Mesendoderm (in vitro differentiated cells): Measurements from ENCODE around the gene KCMF1.

Source experiments
- DNase-seq: peaks from one replicate; pipeline ENCODE4 v3.0.0; 2013
- H2AK5ac ChIP-seq: 2 replicates; pipeline ENCODE4 v1.6.1; 2013; ENCODE audit warnings: low read length, inconsistent platforms
- H2BK120ac ChIP-seq: 2 replicates; pipeline ENCODE4 v1.6.1; 2013; ENCODE audit warnings: low read depth, mild to moderate bottlenecking, low read length, moderate library complexity, mixed read lengths
- H2BK15ac ChIP-seq: replicated peaks from 2 replicates; pipeline ENCODE4 v1.6.1; 2013; ENCODE audit warnings: low read depth, mild to moderate bottlenecking, moderate library complexity
- H2BK5ac ChIP-seq: 2 replicates; pipeline ENCODE4 v1.6.1; 2013; ENCODE audit warnings: low read length, inconsistent platforms
- H3K18ac ChIP-seq: 2 replicates; pipeline ENCODE4 v1.6.1; 2013; ENCODE audit warnings: mild to moderate bottlenecking, low read length, mixed read lengths
- H3K23ac ChIP-seq: one replicate; pipeline ENCODE4 v1.6.1; 2013; ENCODE audit warnings: low read length
- H3K27ac ChIP-seq: 2 replicates; pipeline ENCODE4 v1.5.1; 2013; ENCODE audit warnings: low read depth, mild to moderate bottlenecking, inconsistent platforms, low read length, moderate library complexity
- H3K27me3 ChIP-seq: 2 replicates; pipeline ENCODE4 v1.6.1; 2013; ENCODE audit warnings: low read length, control low read depth, mild to moderate bottlenecking, inconsistent platforms; ENCODE audit not compliant: insufficient read depth, poor library complexity
- H3K36me3 ChIP-seq: 2 replicates; pipeline ENCODE4 v1.6.1; 2013; ENCODE audit warnings: low read length, inconsistent platforms; ENCODE audit not compliant: control insufficient read depth, insufficient read depth
- H3K4ac ChIP-seq: one replicate; pipeline ENCODE4 v1.6.1; 2013; ENCODE audit warnings: low read depth, mild to moderate bottlenecking, low read length, moderate library complexity
- H3K4me1 ChIP-seq: 2 replicates; pipeline ENCODE4 v1.6.1; 2013; ENCODE audit warnings: low read depth, low read length, inconsistent platforms; ENCODE audit not compliant: control insufficient read depth
- H3K4me2 ChIP-seq: 2 replicates; pipeline ENCODE4 v1.6.1; 2013; ENCODE audit warnings: low read length
- H3K4me3 ChIP-seq: 2 replicates; pipeline ENCODE4 v1.5.1; 2013; ENCODE audit warnings: mild to moderate bottlenecking, low read length
- H3K56ac ChIP-seq: one replicate; pipeline ENCODE4 v1.6.1; 2013; ENCODE audit warnings: low read length
- H3K79me1 ChIP-seq: 2 replicates; pipeline ENCODE4 v1.6.1; 2013; ENCODE audit warnings: low read length, inconsistent platforms
- H3K79me2 ChIP-seq: 2 replicates; pipeline ENCODE4 v1.6.1; 2013; ENCODE audit warnings: mild to moderate bottlenecking, low read length; ENCODE audit not compliant: control insufficient read depth, insufficient read depth
- H3K9ac ChIP-seq: 2 replicates; pipeline ENCODE4 v1.6.1; 2013; ENCODE audit warnings: low read length, inconsistent platforms
- H4K5ac ChIP-seq: one replicate; pipeline ENCODE4 v1.6.1; 2013; ENCODE audit warnings: low read length
- H4K8ac ChIP-seq: one replicate; pipeline ENCODE4 v1.6.1; 2013; ENCODE audit warnings: low read depth, mild to moderate bottlenecking, control low read depth, low read length, moderate library complexity
- whole genome bisulfite sequencing: extraction: QIAGEN DNeasy Blood & Tissue Kit; methylation state at CpG from one replicate; pipeline ENCODE4 v1.1.7; 2013; ENCODE audit warnings: low lambda C conversion rate, missing lambda C conversion rate; ENCODE audit not compliant: insufficient coverage; ENCODE audit errors: extremely low coverage; 5-methylcytosine and 5-hydroxymethylcytosine counted together

Gene KCMF1

GRCh38 chr2:84963323-84963691 lies 7.7 kb upstream of the KCMF1 start:
- no peak overlapping the region for H4K5ac ChIP-seq
- no peak overlapping the region for H4K8ac ChIP-seq
- no peak overlapping the region for H3K4ac ChIP-seq
- H3K4me3 ChIP-seq = no peak overlapping the region
- no peak overlapping the region for H3K9ac ChIP-seq
- no peak overlapping the region for H3K4me2 ChIP-seq
- no peak overlapping the region for H3K56ac ChIP-seq
- no peak for DNase-seq
- H3K79me2 ChIP-seq = peaks cover 4% of the 10 kb centered on the region
- no peaks in the 10 kb centered on the region for H3K27me3 ChIP-seq
- peaks cover 8% of the 10 kb centered on the region for H3K79me1 ChIP-seq
- no peak overlapping the region for H3K18ac ChIP-seq
- no peak overlapping the region for H2BK120ac ChIP-seq
- no CpG with 5 or more reads among the region's 2 CpGs for WGBS
- H2BK15ac ChIP-seq = no peak overlapping the region
- H3K23ac ChIP-seq = no peak overlapping the region
- H3K27ac ChIP-seq = no peak overlapping the region
- peaks cover 4% of the 10 kb centered on the region for H3K4me1 ChIP-seq
- no peak overlapping the region for H2AK5ac ChIP-seq
- no peak overlapping the region for H2BK5ac ChIP-seq
- H3K36me3 ChIP-seq = no peaks in the 10 kb centered on the region

GRCh38 chr2:84963692-84964405 lies 7.1 kb upstream of the KCMF1 start:
- Histone ChIP-seq H3K4ac (no peak overlapping the region), H4K8ac (no peak overlapping the region), H2BK15ac (no peak overlapping the region), H2BK120ac (no peak overlapping the region), H3K9ac (no peak overlapping the region), H3K36me3 (no peaks in the 10 kb centered on the region), H4K5ac (no peak overlapping the region), H3K18ac (no peak overlapping the region), H3K79me1 (peaks cover 8% of the 10 kb centered on the region), H3K56ac (no peak overlapping the region), H3K27me3 (no peaks in the 10 kb centered on the region), H3K23ac (no peak overlapping the region), H3K27ac (no peak overlapping the region), H3K79me2 (peaks cover 9% of the 10 kb centered on the region), H2AK5ac (no peak overlapping the region), H3K4me1 (no peaks in the 10 kb centered on the region), H2BK5ac (no peak overlapping the region), H3K4me2 (no peak overlapping the region), H3K4me3 (no peak overlapping the region)
- no CpG with 5 or more reads among the region's 9 CpGs for WGBS
- no peak for DNase-seq

DNA sequence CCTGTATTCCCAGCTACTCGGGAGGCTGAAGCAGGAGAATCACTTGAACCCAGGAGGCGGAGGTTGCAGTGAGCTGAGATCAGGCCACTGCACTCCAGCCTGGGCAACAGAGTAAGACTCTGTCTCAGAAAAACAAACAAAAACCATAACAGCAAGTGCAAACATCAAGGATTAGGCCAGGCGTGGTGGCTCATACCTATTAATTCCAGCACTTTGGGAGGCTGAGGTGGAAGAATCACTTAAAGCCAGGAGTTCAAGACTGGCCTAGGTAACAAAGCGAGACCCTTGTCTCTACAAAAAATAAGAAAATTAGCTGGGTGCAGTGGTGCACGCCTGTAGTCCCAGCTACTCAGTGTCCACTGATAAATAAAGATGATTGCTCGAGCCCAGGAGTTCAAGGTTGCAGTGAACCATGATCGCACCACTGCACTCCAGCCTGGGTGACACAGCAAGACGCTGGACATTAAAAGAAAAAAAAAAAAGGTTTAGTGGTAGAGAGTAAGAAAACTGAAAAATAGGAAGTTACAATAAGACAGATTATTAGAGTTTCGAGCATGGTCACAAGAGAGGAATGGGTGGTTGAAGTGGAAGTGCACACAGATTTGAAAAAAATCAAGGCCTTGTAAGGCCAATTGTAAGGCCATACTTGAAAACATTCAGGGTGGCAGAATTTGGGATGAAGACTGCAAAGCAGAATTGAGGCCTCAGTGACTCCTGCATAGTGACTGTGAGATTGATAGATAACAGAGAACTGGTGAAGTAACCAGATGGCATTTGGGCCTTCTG lies 6.4 kb upstream of the KCMF1 start:
- Histone ChIP-seq H3K27ac (no peak overlapping the region), H3K36me3 (no peaks in the 10 kb centered on the region)

DNA sequence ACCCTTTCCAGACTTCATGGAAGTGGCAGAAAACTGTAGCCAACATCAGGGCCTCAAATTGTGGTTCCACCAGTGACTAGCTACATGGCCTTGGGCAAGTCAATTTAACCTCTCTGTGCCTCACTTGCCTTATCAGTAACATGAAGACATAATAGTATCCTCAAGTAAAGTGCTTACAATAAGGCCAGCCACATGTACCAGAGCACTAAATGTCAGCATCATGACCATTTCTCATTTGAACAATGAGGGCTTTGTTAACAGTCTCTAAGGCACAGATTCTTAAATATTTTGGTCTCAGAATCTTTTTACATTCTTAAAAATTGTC lies 5.8 kb upstream of the KCMF1 start:
- no peak overlapping the region for H3K9ac ChIP-seq
- no peak for DNase-seq
- no peaks in the 10 kb centered on the region for H3K36me3 ChIP-seq
- no peak overlapping the region for H3K4me2 ChIP-seq
- no peak overlapping the region for H3K23ac ChIP-seq
- H2BK120ac ChIP-seq = no peak overlapping the region
- no peak overlapping the region for H3K4me3 ChIP-seq
- no peak overlapping the region for H3K18ac ChIP-seq
- H3K4me1 ChIP-seq = peaks cover 2% of the 10 kb centered on the region
- H2AK5ac ChIP-seq = no peak overlapping the region
- H2BK5ac ChIP-seq = no peak overlapping the region
- no peak overlapping the region for H2BK15ac ChIP-seq
- H4K5ac ChIP-seq = no peak overlapping the region
- no peak overlapping the region for H3K27ac ChIP-seq
- peaks cover 21% of the 10 kb centered on the region for H3K79me2 ChIP-seq
- H3K27me3 ChIP-seq = no peaks in the 10 kb centered on the region
- no peak overlapping the region for H3K4ac ChIP-seq
- no peak overlapping the region for H4K8ac ChIP-seq
- no peak overlapping the region for H3K56ac ChIP-seq
- peaks cover 10% of the 10 kb centered on the region for H3K79me1 ChIP-seq

More for the DNA sequence above, 6.4 kb upstream of the KCMF1 start:
- H2BK120ac ChIP-seq = no peak overlapping the region
- no peak overlapping the region for H3K9ac ChIP-seq
- H2AK5ac ChIP-seq = no peak overlapping the region
- WGBS = no CpG with 5 or more reads among the region's 9 CpGs
- H2BK5ac ChIP-seq = no peak overlapping the region
- H2BK15ac ChIP-seq = no peak overlapping the region
- H3K18ac ChIP-seq = no peak overlapping the region
- H3K4me1 ChIP-seq = peaks cover 2% of the 10 kb centered on the region
- no peak overlapping the region for H4K8ac ChIP-seq
- H3K27me3 ChIP-seq = no peaks in the 10 kb centered on the region
- no peak overlapping the region for H3K4ac ChIP-seq
- DNase-seq = no peak
- no peak overlapping the region for H3K4me2 ChIP-seq
- H3K23ac ChIP-seq = no peak overlapping the region
- H3K79me1 ChIP-seq = peaks cover 8% of the 10 kb centered on the region
- H4K5ac ChIP-seq = no peak overlapping the region
- H3K56ac ChIP-seq = no peak overlapping the region
- H3K4me3 ChIP-seq = no peak overlapping the region
- H3K79me2 ChIP-seq = peaks cover 17% of the 10 kb centered on the region

DNA sequence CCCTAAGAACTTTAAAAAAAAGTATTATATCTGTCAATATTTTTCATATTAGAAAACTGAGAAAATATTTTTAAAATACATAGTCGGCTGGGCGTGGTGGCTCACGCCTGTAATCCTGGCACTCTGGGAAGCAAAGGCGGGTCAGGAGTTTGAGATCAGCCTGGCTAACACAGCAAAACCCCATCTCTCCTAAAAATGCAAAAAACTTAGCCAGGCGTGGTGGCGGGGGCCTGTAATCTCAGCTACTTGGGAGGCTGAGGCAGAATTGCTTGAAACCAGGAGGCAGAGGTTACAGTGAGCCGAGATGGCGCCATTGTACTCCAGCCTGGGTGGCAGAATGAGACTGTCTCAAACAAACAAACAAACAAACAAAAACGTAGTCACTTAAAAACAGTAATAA lies 5.1 kb upstream of the KCMF1 start:
- H2AK5ac ChIP-seq = no peak overlapping the region
- H3K79me1 ChIP-seq = peaks cover 10% of the 10 kb centered on the region
- H3K23ac ChIP-seq = no peak overlapping the region
- no peaks in the 10 kb centered on the region for H3K36me3 ChIP-seq
- H3K4me3 ChIP-seq = no peak overlapping the region
- no peak overlapping the region for H3K9ac ChIP-seq
- H3K18ac ChIP-seq = no peak overlapping the region
- no peak overlapping the region for H3K4ac ChIP-seq
- H2BK5ac ChIP-seq = no peak overlapping the region
- peaks cover 24% of the 10 kb centered on the region for H3K79me2 ChIP-seq
- H3K4me1 ChIP-seq = peaks cover 2% of the 10 kb centered on the region
- no peak overlapping the region for H2BK120ac ChIP-seq
- no CpG with 5 or more reads among the region's 9 CpGs for WGBS
- no peaks in the 10 kb centered on the region for H3K27me3 ChIP-seq
- H4K8ac ChIP-seq = no peak overlapping the region
- H2BK15ac ChIP-seq = no peak overlapping the region
- H3K4me2 ChIP-seq = no peak overlapping the region
- no peak for DNase-seq
- no peak overlapping the region for H4K5ac ChIP-seq
- no peak overlapping the region for H3K27ac ChIP-seq
- no peak overlapping the region for H3K56ac ChIP-seq
